GM21526 (cell line): ENCODE data around the gene EXOC8.

Experiments
- ATAC-seq: cut with Tn5 transposase; IDR thresholded peaks from one replicate; pipeline ENCODE4 v1.9.1; 2021; ENCODE audit warnings: moderate library complexity; ENCODE audit not compliant: unreplicated experiment, low FRiP score

EXOC8 gene, protein sequence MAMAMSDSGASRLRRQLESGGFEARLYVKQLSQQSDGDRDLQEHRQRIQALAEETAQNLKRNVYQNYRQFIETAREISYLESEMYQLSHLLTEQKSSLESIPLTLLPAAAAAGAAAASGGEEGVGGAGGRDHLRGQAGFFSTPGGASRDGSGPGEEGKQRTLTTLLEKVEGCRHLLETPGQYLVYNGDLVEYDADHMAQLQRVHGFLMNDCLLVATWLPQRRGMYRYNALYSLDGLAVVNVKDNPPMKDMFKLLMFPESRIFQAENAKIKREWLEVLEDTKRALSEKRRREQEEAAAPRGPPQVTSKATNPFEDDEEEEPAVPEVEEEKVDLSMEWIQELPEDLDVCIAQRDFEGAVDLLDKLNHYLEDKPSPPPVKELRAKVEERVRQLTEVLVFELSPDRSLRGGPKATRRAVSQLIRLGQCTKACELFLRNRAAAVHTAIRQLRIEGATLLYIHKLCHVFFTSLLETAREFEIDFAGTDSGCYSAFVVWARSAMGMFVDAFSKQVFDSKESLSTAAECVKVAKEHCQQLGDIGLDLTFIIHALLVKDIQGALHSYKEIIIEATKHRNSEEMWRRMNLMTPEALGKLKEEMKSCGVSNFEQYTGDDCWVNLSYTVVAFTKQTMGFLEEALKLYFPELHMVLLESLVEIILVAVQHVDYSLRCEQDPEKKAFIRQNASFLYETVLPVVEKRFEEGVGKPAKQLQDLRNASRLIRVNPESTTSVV

DNA sequence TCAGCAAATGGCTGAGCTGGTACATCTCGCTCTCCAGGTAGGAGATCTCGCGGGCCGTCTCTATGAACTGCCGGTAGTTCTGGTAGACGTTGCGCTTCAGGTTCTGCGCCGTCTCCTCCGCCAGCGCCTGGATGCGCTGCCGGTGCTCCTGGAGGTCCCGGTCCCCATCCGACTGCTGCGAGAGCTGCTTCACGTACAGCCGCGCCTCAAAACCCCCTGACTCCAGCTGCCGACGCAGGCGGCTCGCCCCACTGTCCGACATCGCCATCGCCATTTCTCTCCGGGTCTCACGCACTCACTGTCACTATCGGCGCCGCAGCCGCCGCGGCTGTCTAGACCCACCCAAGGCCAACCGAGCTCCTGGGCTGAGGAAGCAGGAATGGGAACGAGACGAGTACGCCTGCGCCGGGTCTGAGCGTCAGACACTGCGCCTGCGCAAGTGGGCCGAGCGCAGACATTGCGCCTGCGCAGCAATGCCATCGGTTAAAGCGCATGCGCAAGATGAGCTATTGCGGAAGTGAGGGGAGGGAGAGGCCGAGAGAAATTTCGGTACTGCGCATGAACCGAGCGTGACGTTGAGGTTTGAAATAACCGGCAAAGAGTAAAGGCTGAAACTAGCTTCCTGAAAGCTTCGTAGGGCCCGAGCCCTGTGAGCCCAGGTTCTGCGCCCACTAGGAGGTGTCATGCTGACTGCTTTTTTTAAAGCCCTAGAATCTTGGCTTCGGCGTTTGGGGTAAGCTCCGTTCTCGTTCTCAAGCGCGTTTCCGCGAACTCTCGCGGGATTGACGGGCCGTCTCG is at the start of gene EXOC8:
Gene EXOC8, minus strand, starts transcription at position 381 of the 798 bp plus-strand sequence. Its CDS starts 107 bp downstream, at position 274.
- peak; percentile 63 for ATAC-seq

DNA sequence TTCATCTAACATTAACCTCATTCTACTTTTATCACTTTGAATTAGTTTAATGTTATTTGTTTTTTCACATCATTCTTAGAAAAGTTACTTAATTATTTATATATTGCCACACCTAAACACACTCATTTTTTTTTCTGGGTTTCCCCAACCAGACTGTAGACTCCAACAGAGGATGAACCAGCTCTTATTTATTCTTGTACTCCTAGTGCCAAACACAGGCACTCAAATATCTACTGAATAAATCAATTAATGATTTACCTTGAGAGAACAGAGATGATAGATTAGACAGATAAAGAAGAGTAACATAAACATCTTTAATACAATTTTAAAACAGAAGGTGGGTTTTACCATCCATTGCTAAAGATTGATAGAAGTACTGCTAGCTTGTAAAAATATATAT is 48.8 kb upstream of the EXOC8 start:
- no peak for ATAC-seq

DNA sequence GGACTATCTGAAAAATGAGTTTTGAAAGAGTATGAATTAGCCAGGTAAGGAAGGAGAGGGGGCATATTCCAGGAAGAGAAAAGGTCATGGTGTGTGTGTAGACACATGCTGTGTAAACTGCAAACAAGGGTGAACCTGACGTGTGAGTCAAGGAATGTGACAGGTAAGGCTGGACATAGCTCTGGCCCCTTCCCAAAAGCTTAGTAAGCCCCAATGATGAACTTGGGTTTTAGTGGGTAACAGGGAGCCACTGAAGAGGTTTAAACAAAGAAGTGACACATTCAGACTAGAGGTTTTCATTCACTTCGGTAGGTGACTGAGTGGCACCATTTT is 47.7 kb upstream of the EXOC8 start:
- ATAC-seq = no peak

DNA sequence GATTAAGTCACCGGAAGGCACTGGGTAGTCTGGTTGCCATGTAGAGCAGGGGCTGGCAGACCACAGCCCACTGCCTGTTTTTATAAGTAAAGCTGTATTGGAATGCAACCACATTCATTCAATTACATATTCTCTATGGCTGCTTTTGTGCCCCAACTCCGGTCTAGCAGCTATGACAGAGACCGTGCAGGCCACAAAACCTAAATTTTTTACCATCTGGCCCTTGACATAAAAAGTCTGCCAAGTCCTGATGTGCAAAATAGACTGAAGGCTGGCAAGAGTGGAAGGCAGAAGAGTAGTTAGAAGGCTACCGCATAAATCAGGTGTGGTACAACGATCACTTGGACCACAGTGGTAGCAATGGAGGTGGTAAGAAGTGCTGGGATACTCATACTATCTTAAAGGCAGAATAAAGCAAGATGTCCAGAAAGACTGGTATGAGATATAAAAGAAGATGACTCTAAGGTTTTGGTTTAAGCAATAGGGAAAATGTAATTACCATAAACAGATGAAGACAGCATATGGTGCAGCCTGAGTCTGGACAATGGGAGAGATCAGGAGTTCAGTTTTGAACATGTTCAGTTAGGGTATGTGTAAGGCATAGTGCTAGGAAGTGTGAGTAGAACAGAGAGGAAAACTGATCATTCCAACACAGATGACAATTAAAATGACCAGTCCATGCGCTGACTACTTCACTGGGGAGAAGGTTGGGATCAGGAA is 47.2 kb upstream of the EXOC8 start:
- no peak for ATAC-seq

DNA sequence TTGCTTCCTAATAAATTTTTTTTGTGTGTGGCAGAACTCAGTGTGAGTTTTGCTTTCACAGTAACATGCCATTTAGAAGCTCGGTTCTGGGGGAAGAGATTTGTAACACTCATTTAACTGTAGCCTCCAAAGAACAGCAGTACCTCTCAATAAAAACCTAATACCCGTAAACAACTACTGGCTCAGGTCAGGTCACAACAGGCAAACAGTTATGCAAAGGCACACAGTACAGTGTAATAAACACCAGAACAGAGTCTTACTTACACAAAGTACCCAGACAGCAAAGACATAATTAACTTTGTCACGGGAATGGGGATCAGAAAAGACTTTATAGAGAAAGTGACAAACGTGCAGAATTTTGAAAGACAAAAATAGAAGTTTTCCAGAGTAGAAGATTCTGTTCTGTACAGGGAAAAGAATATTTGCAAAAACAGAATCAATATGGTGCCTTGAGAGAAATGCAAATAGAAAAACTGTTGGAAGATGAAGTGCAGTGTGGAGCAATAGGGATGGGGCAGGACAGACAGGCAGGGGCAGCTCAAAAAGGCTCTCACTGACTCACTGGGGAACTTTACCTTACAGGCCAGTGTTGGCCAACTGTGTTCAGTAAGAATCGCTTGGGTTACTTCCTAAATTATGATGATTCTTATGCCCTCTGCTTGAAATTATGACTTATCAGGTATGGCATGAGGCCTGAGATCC is 45.7 kb upstream of the EXOC8 start:
- no peak for ATAC-seq

DNA sequence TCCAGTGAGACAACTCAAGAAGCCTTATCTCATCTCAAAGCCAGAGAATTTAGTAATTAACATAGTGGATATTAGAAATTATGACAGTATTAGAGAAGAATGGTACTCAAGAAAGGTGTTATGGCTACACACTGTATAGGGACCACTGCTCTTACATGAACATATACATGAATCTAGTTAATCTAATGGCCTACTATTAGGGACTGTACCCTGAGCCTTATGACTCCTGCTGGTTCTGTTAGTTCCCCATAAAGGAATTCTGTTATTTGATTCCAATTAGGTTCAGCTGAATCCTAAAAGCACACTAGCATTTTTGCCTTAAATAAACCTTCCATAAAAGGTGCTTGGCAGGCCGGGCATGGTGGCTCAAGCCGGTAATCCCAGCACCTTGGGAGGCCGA is 44.8 kb upstream of the EXOC8 start:
- no peak for ATAC-seq

DNA sequence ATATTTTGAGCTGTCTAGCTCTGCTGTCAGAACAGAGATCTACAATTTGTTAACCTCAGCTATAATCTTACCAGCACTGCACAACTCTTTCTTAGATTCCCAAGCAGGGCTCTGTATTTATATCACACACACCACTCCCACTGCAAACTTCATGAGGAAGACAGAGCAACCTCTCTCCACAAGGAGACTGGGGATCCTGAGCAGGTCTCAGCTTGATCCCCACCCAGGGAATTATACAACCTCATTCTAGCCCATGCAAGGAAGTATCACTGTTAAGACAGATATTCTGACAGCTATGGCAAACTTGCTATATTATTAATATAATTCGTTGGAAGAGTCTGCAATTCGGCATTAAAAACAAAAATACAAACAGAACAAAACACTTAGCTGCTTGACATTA is 44.1 kb upstream of the EXOC8 start:
- ATAC-seq = no peak

DNA sequence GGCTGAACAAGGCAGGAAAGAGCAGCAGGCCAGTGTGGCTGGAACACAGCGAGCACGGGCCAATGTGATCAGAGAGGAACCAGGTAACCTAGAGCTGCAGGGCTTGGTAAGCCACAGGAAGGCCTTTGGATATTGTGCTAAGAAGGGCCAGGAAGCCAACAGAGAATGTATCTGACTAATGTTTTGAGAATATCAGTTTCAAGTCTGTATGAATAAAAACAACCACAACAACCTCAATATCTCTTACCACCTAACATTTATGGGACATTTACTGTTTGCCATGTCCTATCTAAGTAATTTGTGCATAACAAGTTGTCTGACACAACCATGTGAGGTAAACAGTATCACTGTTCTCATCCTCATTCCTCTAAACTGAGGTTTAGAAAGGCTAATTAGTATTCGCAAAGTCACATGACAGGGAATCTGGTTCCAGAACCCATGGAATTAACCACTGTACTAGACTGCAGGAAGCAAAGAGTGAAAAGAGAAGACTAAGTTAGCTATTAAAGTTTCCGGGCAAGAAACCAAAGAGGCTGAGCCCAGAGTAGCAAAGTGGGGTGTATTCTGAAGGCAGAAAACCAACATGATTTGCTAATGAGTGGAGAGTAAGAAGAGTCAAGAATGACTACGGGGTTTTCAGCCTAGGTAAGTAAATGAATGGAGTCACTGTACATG is 39.4 kb upstream of the EXOC8 start:
- no peak for ATAC-seq

DNA sequence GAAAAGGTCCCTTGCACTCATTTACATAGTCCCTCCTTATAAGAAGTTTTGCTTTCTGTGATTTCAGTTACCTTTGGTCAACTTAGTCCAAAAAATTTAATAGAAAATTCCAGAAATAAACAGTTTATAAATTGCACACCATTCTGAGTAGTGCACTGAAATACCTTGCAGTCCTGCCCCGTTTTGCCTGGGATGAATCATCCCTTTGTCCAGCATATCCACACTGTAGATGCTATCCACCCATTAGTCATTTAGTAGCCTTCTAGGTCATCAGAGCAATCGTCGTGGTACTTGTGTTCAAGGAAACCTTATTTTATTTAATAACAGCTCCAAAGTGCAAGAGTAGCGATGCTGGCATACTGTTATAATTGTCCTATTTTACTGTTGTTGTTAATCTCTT is 38.4 kb upstream of the EXOC8 start:
- ATAC-seq = no peak

DNA sequence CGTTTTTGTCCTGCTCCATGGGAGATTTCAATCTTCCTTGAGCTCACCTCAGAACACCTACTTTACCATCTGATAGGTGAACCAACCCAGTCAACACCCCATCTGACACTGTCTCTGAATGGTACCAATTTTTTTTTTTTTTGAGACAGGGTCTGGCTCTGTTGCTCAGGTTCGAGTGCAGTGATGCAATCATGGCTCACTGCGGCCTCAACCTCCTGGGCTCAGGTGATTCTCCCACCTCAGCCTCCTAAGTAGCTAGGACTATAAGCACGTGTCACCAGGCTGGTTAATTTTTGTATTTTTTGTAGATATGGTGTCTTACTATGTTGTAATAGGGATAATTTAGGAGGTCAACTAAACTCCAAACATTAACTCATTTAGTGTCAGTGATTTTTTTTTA is 36.7 kb upstream of the EXOC8 start:
- no peak for ATAC-seq

DNA sequence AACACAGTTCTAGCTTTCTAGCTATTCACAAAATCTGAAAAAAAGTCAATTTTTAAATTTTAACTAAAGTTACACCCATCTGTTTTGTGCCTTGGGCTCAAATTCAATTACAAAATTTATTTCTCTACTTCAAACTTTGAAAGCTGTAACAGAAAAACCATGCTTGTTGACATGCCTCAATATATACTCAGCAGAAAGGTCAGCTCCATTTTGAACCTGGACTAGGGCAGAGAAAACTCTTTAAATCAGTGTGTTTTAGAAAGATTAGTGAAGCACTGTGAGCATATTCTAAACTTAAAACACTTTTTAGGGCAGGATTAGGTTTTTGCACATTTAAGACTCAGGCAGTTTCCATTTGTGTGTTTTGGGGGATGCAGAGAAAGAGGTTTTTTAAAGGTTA is 34.8 kb upstream of the EXOC8 start:
- ATAC-seq = no peak

DNA sequence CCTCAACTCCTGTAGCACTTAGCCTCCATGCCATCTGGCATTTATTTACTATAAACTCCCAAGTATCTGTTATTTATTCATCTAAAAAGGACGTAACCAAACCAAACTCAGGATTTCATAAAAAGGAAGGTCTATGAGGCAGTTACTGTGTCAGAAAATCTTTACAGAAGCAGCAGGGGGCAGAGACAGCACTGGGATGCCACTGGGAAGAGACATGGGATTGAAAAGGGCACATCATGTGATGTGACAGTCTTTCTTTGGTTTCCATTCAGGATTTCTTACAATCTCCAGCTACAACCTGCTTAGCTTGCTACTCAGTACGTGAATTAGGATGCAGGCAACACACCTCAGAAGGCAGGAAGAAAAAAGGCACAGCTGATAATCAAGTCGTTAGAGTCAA is 31.6 kb upstream of the EXOC8 start:
- no peak for ATAC-seq

DNA sequence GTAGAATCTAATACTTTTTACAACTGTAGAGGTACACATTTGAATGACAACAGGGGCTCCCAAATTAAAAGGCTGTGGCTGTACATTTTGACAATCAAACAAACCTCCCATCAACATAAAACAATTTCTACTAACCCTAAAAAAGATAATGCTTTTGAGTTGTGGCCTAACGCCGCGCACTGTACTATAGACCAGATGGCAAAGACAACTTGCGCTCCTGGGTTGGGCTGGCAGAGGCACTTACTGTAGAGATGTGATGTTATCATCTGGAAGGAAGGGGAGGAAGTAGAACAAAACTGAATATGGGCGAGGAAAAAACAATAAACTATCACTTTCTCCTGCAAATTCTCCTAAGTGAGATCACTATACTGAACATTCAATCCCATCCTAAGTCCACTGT is 26.5 kb upstream of the EXOC8 start:
- ATAC-seq = no peak

DNA sequence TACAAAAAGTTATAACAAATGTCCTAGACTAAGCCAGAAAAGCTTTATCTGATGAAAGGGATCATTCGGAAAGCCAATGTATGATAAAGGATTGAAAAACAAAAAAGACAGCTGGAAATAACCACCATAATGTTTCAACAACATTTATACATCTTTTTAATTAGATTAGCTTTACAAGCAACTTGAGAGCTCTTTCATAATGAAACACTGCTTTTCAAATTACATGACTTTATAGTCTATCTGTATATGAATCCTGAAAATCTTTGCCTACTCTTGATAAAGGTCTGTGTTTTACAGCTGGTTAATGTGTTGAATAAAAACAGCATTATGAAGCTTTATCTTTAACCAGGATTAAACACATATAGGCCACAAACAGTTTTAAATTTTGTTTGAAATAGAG is 26.0 kb upstream of the EXOC8 start:
- ATAC-seq = no peak

DNA sequence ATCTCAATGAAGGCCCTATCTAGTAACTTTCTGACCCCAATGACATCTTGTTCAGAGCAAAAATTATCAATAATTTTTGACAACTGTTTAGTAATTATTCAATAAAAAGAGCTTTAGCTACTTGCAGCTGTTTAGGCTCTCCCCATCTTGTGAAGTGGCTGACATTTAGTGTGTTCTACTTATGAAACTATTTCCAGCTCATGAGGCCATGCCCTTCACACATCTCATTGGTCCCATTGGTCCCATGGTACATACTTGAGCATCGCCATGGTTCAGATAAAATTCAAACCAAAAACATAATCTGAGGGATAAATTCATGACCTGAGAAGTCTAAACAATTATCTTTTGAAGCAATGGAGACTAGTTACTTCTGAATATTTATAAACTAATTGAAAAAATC is 24.7 kb upstream of the EXOC8 start:
- ATAC-seq = no peak

DNA sequence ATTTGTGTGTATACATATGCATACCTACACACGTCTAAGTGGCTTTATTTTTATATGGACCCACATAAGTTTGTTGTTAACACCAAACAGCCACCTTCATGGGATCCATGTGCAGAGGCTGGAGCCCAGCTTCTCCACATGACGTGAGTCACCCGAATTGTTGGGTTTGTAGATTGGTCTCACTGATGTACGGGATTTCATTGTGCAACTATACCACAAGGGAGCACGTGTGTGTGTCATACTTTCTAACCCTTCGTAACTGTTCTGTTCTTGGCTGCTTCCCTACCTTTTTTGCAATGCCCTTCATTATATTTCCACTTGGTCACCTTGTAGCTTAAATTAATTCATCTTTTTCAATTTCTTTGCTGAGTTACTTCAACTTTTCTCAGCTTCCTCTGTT is 21.5 kb upstream of the EXOC8 start:
- ATAC-seq = no peak

DNA sequence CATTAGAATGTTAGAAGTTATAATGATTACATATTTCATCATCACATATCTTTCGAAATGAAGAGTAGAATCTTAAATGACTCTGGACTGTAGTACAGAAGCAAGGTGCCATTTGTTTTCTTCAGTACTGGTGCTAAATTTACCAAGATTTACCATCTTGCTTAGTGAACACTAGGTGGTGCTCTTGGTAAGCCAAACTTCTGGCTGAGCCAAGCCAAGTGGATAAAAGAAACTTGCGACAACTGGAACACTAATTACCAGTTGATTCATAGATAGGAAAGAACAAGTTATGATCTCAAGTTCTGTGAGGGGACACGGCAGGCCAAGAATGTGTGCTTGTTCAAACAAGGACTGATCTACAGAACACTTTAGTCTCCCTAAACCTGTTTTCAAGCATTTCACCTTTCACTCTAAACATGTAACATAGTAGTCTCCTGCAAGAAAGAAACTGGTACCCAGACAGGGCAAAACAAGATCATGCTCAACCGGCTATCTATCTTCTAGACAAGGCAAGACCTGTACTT is 20.2 kb upstream of the EXOC8 start:
- peak; percentile 83 for ATAC-seq

DNA sequence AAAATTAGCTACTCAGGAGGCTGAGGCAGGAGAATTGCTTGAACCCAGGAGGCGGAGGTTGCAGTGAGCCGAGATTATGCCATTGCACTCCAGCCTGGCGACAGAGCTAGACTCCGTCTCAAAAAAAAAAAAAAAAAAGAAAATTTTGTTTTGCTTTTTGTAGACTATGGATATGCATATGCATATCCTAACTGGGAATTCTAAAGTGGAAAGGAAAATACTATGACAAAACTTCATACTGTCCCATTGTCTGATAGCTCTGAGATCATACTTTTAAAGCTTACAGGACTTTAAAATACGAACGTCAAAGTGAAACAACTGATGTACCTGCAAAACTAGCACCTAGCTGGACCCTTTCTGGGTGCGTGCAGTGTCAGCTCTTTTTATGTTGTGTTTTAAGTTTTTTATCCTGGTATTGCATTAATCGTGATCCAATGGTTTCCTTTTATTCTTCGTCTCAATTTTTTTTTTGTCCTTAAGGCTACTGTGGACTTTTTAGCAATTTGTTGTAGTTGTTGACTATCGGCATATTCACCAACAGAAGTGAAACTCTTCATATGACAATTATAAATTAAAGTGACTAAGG is 19.6 kb upstream of the EXOC8 start:
- ATAC-seq = no peak

DNA sequence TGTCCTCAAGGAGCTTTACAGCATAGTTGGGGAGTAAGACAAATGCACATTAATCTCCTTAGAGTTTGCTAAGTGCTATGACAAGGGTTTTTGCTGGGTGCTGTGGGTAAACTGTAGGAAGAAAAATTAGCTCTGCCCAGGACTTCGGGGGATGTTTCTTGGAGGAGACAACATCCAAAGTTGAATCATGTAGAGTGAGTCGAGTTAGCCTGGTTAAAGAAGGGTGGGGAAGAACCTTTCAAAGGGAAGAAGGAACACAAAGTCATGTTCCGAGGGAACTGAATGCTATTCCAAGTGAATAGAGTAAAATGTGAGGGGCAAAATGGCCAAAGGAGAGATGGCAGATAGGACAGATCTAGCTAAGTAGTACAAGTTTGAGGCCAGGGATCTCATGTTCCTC is 17.5 kb upstream of the EXOC8 start:
- no peak for ATAC-seq
